Activated naive CD8-positive, alpha-beta T cell treated with anti-CD3 and anti-CD28 coated beads, Interleukin-2, amount 50 U/mL, for 24 hours (primary cell): ENCODE data around the gene OTUD7B.
A peak's percentile ranks its signal among the peaks of the same experiment; 100 is the strongest.
"Not testable (repeated sequence)": the region's sequence is repeated elsewhere in the genome, so short reads cannot be mapped to it uniquely, and the experiment has no call there.

Experiments used
- ATAC-seq: fragments of 150-1000 bp; cut with Tn5 transposase; one replicate; pipeline ENCODE4 v1.10.0; 2021
- DNase-seq: peaks from one replicate; pipeline ENCODE4 v3.0.0; 2021
- H3K27ac Mint-ChIP-seq: one replicate; pipeline ENCODE4 v1.8.0; 2021; ENCODE audit warnings: mild to moderate bottlenecking, mixed read lengths
- H3K27me3 Mint-ChIP-seq: one replicate; pipeline ENCODE4 v1.8.0; 2021; ENCODE audit warnings: mixed read lengths
- H3K36me3 Mint-ChIP-seq: one replicate; pipeline ENCODE4 v1.8.0; 2021; ENCODE audit warnings: low read depth, mixed read lengths
- H3K4me1 Mint-ChIP-seq: one replicate; pipeline ENCODE4 v1.8.0; 2021; ENCODE audit warnings: mixed read lengths
- H3K4me3 Mint-ChIP-seq: one replicate; pipeline ENCODE4 v1.8.0; 2021; ENCODE audit warnings: mild to moderate bottlenecking, moderate library complexity, mixed read lengths
- H3K9me3 Mint-ChIP-seq: one replicate; pipeline ENCODE4 v1.8.0; 2021; ENCODE audit warnings: mixed read lengths

The OTUD7B gene

DNA sequence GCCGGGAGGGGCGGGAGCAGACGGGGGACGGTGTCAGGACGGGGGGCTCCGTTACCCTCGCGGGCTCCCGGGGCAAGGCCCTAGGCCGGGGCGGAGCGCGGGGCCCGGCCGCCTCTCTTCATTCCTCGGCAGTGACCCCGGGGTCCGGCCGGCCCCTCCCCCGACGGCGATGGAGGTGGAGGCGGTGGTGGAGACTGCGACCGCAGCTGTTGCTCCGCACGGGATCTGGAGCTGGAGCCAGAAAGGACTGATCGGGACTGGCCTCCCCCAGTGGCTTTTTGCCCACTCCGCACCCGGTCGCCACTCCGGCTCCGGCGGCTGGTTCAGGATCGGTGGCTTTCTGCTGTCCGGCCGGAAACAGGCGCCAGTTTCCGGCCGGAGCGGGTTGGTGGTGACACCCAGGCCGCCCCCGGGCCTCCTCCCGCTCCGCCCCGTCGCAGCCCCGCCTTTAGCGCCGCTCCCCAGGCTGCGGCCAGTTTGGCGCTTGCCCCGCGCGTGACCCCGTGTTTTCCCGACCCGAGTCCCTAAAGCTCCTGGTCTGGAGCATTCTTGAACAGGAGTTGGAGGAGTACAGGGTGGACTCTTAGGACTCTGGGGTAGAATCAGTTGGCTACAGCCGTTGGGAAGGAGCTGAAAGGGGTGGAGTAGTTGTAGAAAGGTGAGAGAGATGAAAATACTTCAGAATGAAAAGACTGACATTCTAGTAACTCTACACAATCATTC, at the start of gene OTUD7B:
TSS of gene OTUD7B (minus strand) at position 334 of the 723 bp plus-strand sequence. CDS start 33,216 bp downstream, outside the sequence.
- DNase-seq: peak; percentile 87
- Mint-ChIP-seq H3K27ac (peak within 1 kb of the TSS; percentile 93), H3K4me1 (peaks cover 39% of the 10 kb centered on the region), H3K4me3 (peak within 1 kb of the TSS; percentile 86), H3K27me3 (peaks cover 4% of the 10 kb centered on the region), H3K36me3 (peaks cover 28% of the 10 kb centered on the region), H3K9me3 (no peaks in the 10 kb centered on the region)
- peak; percentile 67 for ATAC-seq

GRCh38 chr1:150060260-150060659, 49.7 kb upstream of the OTUD7B start:
- H3K27ac Mint-ChIP-seq: no peak overlapping the region
- no peak overlapping the region for H3K4me3 Mint-ChIP-seq
- no peaks in the 10 kb centered on the region for H3K36me3 Mint-ChIP-seq
- no peak for DNase-seq
- H3K27me3 Mint-ChIP-seq: no peaks in the 10 kb centered on the region
- H3K4me1 Mint-ChIP-seq: peaks cover 2% of the 10 kb centered on the region
- no peak for ATAC-seq
- H3K9me3 Mint-ChIP-seq: no peaks in the 10 kb centered on the region

GRCh38 chr1:150056407-150056806, 45.9 kb upstream of the OTUD7B start:
- no peak for DNase-seq
- no peak overlapping the region for H3K27ac Mint-ChIP-seq

GRCh38 chr1:150055507-150055906, 45.0 kb upstream of the OTUD7B start:
- H3K27ac Mint-ChIP-seq, H3K27me3 Mint-ChIP-seq, H3K9me3 Mint-ChIP-seq, DNase-seq, H3K4me3 Mint-ChIP-seq, H3K36me3 Mint-ChIP-seq, H3K4me1 Mint-ChIP-seq, ATAC-seq: not testable (repeated sequence)

More at GRCh38 chr1:150056407-150056806, 45.9 kb upstream of the OTUD7B start:
- no peaks in the 10 kb centered on the region for H3K9me3 Mint-ChIP-seq
- no peak overlapping the region for H3K4me3 Mint-ChIP-seq
- no peaks in the 10 kb centered on the region for H3K4me1 Mint-ChIP-seq
- H3K27me3 Mint-ChIP-seq: peaks cover 2% of the 10 kb centered on the region
- ATAC-seq: no peak
- no peaks in the 10 kb centered on the region for H3K36me3 Mint-ChIP-seq

GRCh38 chr1:150053926-150054325, 43.4 kb upstream of the OTUD7B start:
- ATAC-seq: no peak
- no peaks in the 10 kb centered on the region for H3K4me1 Mint-ChIP-seq
- DNase-seq: no peak
- H3K4me3 Mint-ChIP-seq: no peak overlapping the region
- H3K36me3 Mint-ChIP-seq: no peaks in the 10 kb centered on the region
- H3K27ac Mint-ChIP-seq: no peak overlapping the region
- H3K9me3 Mint-ChIP-seq: no peaks in the 10 kb centered on the region
- peaks cover 2% of the 10 kb centered on the region for H3K27me3 Mint-ChIP-seq

GRCh38 chr1:150051905-150052412, 41.4 kb upstream of the OTUD7B start:
- H3K36me3 Mint-ChIP-seq, DNase-seq, H3K27me3 Mint-ChIP-seq, ATAC-seq, H3K4me3 Mint-ChIP-seq, H3K9me3 Mint-ChIP-seq, H3K4me1 Mint-ChIP-seq, H3K27ac Mint-ChIP-seq: not testable (repeated sequence)

GRCh38 chr1:150051089-150051373, 40.5 kb upstream of the OTUD7B start:
- H3K36me3 Mint-ChIP-seq: no peaks in the 10 kb centered on the region

GRCh38 chr1:150049926-150050325, 39.4 kb upstream of the OTUD7B start:
- no peak for ATAC-seq
- no peak for DNase-seq
- no peak overlapping the region for H3K4me3 Mint-ChIP-seq
- no peaks in the 10 kb centered on the region for H3K4me1 Mint-ChIP-seq
- H3K36me3 Mint-ChIP-seq: no peaks in the 10 kb centered on the region
- H3K27me3 Mint-ChIP-seq: peaks cover 2% of the 10 kb centered on the region
- no peak overlapping the region for H3K27ac Mint-ChIP-seq
- H3K9me3 Mint-ChIP-seq: no peaks in the 10 kb centered on the region

More at GRCh38 chr1:150051089-150051373, 40.5 kb upstream of the OTUD7B start:
- ATAC-seq (no peak), DNase-seq (no peak)
- H3K27ac Mint-ChIP-seq: no peak overlapping the region
- H3K9me3 Mint-ChIP-seq: no peaks in the 10 kb centered on the region
- H3K27me3 Mint-ChIP-seq: peaks cover 2% of the 10 kb centered on the region
- H3K4me1 Mint-ChIP-seq: no peaks in the 10 kb centered on the region
- no peak overlapping the region for H3K4me3 Mint-ChIP-seq

- DNase-seq: no peak
- Mint-ChIP-seq H3K27ac (no peak overlapping the region), H3K4me1 (no peaks in the 10 kb centered on the region)
Measured at GRCh38 chr1:150034336-150034735, 23.8 kb upstream of the OTUD7B start.

DNA sequence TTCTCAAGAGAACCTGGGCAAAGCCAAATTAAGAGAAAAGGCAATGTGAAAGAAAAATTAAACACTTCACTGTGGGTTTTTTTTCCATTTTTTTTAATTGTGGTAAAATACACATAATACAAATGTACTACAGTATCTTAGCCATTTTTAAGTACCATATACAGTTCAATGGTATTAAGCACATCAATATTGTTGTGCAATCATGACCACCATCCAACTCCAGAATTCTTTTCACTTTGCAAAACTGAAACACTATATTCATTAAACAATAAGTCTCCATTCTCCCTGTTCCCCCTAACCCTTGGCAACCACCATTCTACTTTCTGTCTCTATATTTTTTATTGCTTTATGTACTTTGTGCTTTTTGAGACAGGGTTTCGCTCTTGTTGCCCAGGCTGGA, 17.8 kb upstream of the OTUD7B start:
- H3K27me3 Mint-ChIP-seq: peaks cover 4% of the 10 kb centered on the region

More at GRCh38 chr1:150034336-150034735, 23.8 kb upstream of the OTUD7B start:
- ATAC-seq: no peak
- Mint-ChIP-seq H3K27me3 (no peaks in the 10 kb centered on the region), H3K9me3 (no peaks in the 10 kb centered on the region), H3K36me3 (no peaks in the 10 kb centered on the region), H3K4me3 (no peak overlapping the region)

GRCh38 chr1:150024156-150024555, 13.6 kb upstream of the OTUD7B start:
- H3K36me3 Mint-ChIP-seq: no peaks in the 10 kb centered on the region

More for the DNA sequence above, 17.8 kb upstream of the OTUD7B start:
- H3K4me3 Mint-ChIP-seq: no peak overlapping the region
- DNase-seq: no peak
- H3K4me1 Mint-ChIP-seq: no peaks in the 10 kb centered on the region
- no peaks in the 10 kb centered on the region for H3K9me3 Mint-ChIP-seq
- H3K27ac Mint-ChIP-seq: no peak overlapping the region
- no peaks in the 10 kb centered on the region for H3K36me3 Mint-ChIP-seq
- no peak for ATAC-seq

DNA sequence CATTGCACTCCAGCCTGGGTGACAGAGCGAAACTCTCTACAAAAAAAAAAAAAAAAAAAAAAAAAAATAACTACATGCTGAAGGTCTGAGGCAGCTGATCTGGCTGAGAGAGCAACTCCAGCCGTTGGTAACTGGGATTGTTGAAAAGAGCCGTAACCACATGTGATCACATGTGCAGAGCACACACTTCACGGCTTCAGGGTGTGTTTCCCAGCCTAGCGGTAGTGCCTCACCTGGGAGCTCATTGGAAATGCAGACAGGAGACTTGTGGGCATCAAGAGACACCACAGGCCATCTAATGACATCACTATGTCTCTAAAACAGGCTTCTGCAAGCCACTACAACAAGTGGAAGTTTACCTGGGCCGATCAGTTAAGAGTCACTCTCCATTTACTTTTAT, 11.8 kb upstream of the OTUD7B start:
- H3K27me3 Mint-ChIP-seq: peaks cover 11% of the 10 kb centered on the region
- no peaks in the 10 kb centered on the region for H3K4me1 Mint-ChIP-seq
- no peak overlapping the region for H3K27ac Mint-ChIP-seq
- no peaks in the 10 kb centered on the region for H3K9me3 Mint-ChIP-seq
- no peak overlapping the region for H3K4me3 Mint-ChIP-seq
- DNase-seq (no peak), ATAC-seq (no peak)
- no peaks in the 10 kb centered on the region for H3K36me3 Mint-ChIP-seq

More at GRCh38 chr1:150024156-150024555, 13.6 kb upstream of the OTUD7B start:
- Mint-ChIP-seq H3K9me3 (no peaks in the 10 kb centered on the region), H3K4me1 (no peaks in the 10 kb centered on the region), H3K27me3 (peaks cover 11% of the 10 kb centered on the region), H3K4me3 (no peak overlapping the region), H3K27ac (no peak overlapping the region)
- no peak for ATAC-seq
- DNase-seq: no peak

DNA sequence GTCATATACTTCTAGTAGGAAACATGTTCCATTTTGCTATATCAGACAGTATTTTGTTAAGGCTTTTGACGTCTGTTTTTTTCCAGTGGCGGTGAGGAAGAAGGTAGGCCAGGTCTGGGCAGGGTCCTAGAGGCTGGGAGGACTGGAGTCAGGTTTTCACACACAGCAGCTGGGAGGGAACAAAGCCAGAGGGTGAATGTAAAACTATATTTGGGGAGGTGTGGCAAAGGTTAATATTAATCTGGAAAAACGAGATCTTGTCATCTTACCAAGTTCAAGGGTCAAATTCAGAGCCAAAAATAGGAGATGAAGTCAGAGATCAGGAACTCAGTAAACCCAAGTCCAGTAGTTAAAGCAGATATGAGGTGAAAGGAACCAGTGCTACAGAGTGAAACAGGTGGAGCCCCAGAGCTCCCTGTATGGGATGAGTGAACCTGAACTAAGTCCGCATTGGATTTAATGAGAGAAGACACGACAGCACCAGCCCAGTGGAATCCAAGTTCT, 10.7 kb upstream of the OTUD7B start:
- no peak for ATAC-seq
- DNase-seq: no peak
- peaks cover 11% of the 10 kb centered on the region for H3K27me3 Mint-ChIP-seq
- no peaks in the 10 kb centered on the region for H3K9me3 Mint-ChIP-seq
- H3K36me3 Mint-ChIP-seq: no peaks in the 10 kb centered on the region
- H3K4me3 Mint-ChIP-seq: no peak overlapping the region
- H3K27ac Mint-ChIP-seq: no peak overlapping the region
- no peaks in the 10 kb centered on the region for H3K4me1 Mint-ChIP-seq

DNA sequence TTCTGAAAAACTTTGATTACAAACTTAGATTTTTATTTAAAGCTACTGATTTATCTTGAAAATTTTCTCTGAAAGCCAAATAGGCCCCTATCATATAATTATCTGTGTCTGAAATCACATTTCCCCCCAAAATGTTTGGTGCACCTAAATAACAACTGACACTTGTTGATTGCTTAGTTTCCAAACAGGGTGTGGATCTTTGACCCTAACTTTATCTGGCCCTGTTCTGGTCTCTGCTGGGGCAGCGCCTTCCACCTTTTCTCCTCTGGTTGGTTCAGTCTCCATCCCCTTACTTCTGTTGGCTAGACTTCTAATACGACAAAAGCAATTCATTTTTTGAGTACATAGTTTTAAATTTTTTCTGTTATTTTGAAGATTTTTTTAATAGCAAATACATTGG, 10.2 kb upstream of the OTUD7B start:
- Mint-ChIP-seq H3K4me1 (no peaks in the 10 kb centered on the region), H3K27me3 (peaks cover 11% of the 10 kb centered on the region), H3K4me3 (no peak overlapping the region), H3K27ac (no peak overlapping the region), H3K9me3 (no peaks in the 10 kb centered on the region), H3K36me3 (no peaks in the 10 kb centered on the region)
- no peak for DNase-seq
- ATAC-seq: no peak

GRCh38 chr1:150018165-150018564, 7.6 kb upstream of the OTUD7B start:
- ATAC-seq (no peak), DNase-seq (no peak)
- H3K36me3 Mint-ChIP-seq: no peaks in the 10 kb centered on the region
- H3K4me1 Mint-ChIP-seq: no peaks in the 10 kb centered on the region
- H3K27ac Mint-ChIP-seq: no peak overlapping the region
- no peaks in the 10 kb centered on the region for H3K9me3 Mint-ChIP-seq
- H3K4me3 Mint-ChIP-seq: no peak overlapping the region
- peaks cover 10% of the 10 kb centered on the region for H3K27me3 Mint-ChIP-seq
